GM23248 (cell line): ENCODE measurements around the gene GSE1. TPM values are rescaled to one million over a fixed set of nuclear protein-coding genes. Genes with fewer than 3 reads are reported as not detected.

ENCODE experiments used
- DNase-seq: peaks from one replicate; pipeline ENCODE4 v3.0.0-alpha.2; 2015
- H2AFZ ChIP-seq: fragments of 200-600 bp; sonication (generic); 2 replicates; pipeline ENCODE4 v1.6.1; 2016; ENCODE audit warnings: antibody characterized with exemption
- H3F3A ChIP-seq: fragments of 200-600 bp; sonication (generic); 2 replicates; pipeline ENCODE4 v1.6.1; 2016; ENCODE audit warnings: mild to moderate bottlenecking, antibody characterized with exemption, mixed run types; ENCODE audit not compliant: insufficient read depth
- H3K27ac ChIP-seq: fragments of 200-600 bp; sonication (generic); 2 replicates; pipeline ENCODE4 v1.5.1; 2016; ENCODE audit warnings: mild to moderate bottlenecking
- H3K27me3 ChIP-seq: fragments of 200-600 bp; sonication (generic); replicated peaks from 2 replicates; pipeline ENCODE4 v1.6.1; 2016; ENCODE audit warnings: mild to moderate bottlenecking; ENCODE audit not compliant: insufficient read depth
- H3K36me3 ChIP-seq: fragments of 200-600 bp; sonication (generic); 2 replicates; pipeline ENCODE4 v1.6.1; 2016; ENCODE audit warnings: low read depth, mild to moderate bottlenecking
- H3K4me1 ChIP-seq: fragments of 200-600 bp; sonication (generic); 2 replicates; pipeline ENCODE4 v1.6.1; 2016; ENCODE audit warnings: mild to moderate bottlenecking; ENCODE audit not compliant: insufficient read depth
- H3K4me2 ChIP-seq: fragments of 200-600 bp; sonication (generic); one replicate; pipeline ENCODE4 v1.6.1; 2016; ENCODE audit warnings: mild to moderate bottlenecking; ENCODE audit not compliant: unreplicated experiment
- H3K4me3 ChIP-seq: fragments of 200-600 bp; sonication (generic); 2 replicates; pipeline ENCODE4 v1.5.1; 2016; ENCODE audit warnings: mild to moderate bottlenecking
- H3K79me2 ChIP-seq: fragments of 200-600 bp; sonication (generic); 2 replicates; pipeline ENCODE4 v1.6.1; 2016; ENCODE audit warnings: mild to moderate bottlenecking; ENCODE audit not compliant: insufficient read depth
- H3K9ac ChIP-seq: fragments of 200-600 bp; sonication (generic); 2 replicates; pipeline ENCODE4 v1.6.1; 2016; ENCODE audit warnings: mild to moderate bottlenecking
- H3K9me2 ChIP-seq: fragments of 200-600 bp; sonication (generic); 2 replicates; pipeline ENCODE4 v1.6.1; 2016; ENCODE audit warnings: mixed run types, mild to moderate bottlenecking, moderate library complexity; ENCODE audit not compliant: insufficient read depth
- H3K9me3 ChIP-seq: fragments of 200-600 bp; sonication (generic); one replicate; pipeline ENCODE4 v1.6.1; 2017; ENCODE audit warnings: low read depth
- H4K20me1 ChIP-seq: fragments of 200-600 bp; sonication (generic); 2 replicates; pipeline ENCODE4 v1.6.0; 2016; ENCODE audit not compliant: insufficient read depth
- EZH2 ChIP-seq: fragments of 200-600 bp; sonication (generic); IDR thresholded peaks from 2 replicates; pipeline ENCODE4 v1.6.1; 2018; ENCODE audit warnings: antibody characterized with exemption, mild to moderate bottlenecking; ENCODE audit not compliant: insufficient read depth, poor library complexity, severe bottlenecking
- EZH2phosphoT487 ChIP-seq: fragments of 200-600 bp; sonication (generic); IDR thresholded peaks from 2 replicates; pipeline ENCODE4 v1.6.1; 2018; ENCODE audit warnings: antibody characterized with exemption, moderate library complexity, mild to moderate bottlenecking, low read depth; ENCODE audit not compliant: insufficient read depth
- WGBS, 2 experiments: methylation state at CpG; one replicate each; pipeline ENCODE4 v1.1.6; 2015 to 2017; ENCODE audit warnings: low lambda C conversion rate in 2 of 2, low coverage in 1 of 2; ENCODE audit errors: missing lambda C conversion rate in 2 of 2; 5-methylcytosine and 5-hydroxymethylcytosine counted together
- in situ Hi-C: fragments of 300-500 bp; cut with MboI; formaldehyde crosslinking; loops from 2 replicates; pipeline ENCODE4 v1.15.0; 2020
- polyA plus RNA-seq: library from polyadenylated mRNA; unstranded; fragments of >200 nt; fragmentation: Nextera tagmentation; extraction: Ambion mirVana; gene quantifications from 2 replicates; pipeline ENCODE4 v1.2.1, GENCODE V29; 2016
- small RNA-seq: library from RNA; depleted of rRNA; stranded (forward); fragments of <200 nt; gene quantifications from one replicate; pipeline ENCODE3, GENCODE V24; 2014; ENCODE audit warnings: low read depth, low replicate concordance
- total RNA-seq: library from RNA; depleted of rRNA; stranded (reverse); fragments of >200 nt; shearing (Covaris generic); gene quantifications from 2 replicates; pipeline ENCODE4 v1.2.3, GENCODE V29; 2014; rRNA removed

The GSE1 gene
- total and polyA plus RNA-seq, 2 experiments from 2014 or later = 11.6 to 35.1 TPM

DNA sequence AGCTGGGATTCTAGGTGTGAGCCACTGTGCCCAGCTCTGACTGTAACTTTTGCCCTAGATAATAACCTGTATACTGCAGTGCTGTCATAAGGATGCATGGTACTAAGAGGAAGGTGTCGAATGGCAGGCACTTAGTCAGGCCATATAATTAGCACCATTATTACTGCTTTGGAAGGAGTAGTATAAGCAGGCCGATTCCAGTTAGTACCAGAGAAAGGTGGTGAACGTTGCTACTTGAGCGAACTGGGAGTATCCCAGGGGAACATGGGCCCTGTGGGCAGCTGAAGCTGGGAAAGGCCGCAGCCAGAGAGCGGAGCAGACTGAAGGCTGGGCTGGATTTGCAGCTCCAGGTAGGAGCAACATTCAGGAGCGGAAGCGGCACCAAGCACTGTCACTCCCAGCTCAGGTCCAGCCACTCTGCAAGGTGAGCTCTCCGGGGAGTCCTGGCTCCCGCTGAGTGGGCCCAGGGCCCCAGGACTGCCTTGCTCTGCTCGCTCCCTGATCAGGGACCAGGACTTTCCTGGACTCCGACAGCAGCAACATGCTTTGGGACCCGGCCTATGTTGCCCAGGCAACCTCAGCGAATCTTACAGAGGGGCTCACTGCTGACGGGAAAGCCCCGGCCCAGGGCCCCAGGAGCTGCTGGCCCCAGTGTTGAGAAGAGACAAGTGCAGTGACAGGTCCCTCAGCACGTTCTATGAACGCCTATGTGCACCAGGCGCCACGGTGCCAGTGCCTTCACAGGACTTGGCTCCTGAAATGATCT is 109.2 kb downstream of the GSE1 start:
- no peak for TF ChIP-seq EZH2
- no peak for TF ChIP-seq EZH2phosphoT487
- Histone ChIP-seq H3K27ac (no peak overlapping the region), H4K20me1 (no peaks in the 10 kb centered on the region), H3K9me3 (no peaks in the 10 kb centered on the region), H3K4me1 (no peaks in the 10 kb centered on the region), H2AFZ (no peak overlapping the region), H3K4me3 (no peak overlapping the region), H3K79me2 (no peaks in the 10 kb centered on the region), H3K9me2 (no peaks in the 10 kb centered on the region), H3K9ac (no peak overlapping the region), H3K36me3 (no peaks in the 10 kb centered on the region), H3K4me2 (no peak overlapping the region), H3K27me3 (no peaks in the 10 kb centered on the region), H3F3A (no peaks in the 10 kb centered on the region)
- WGBS, 2 experiments = 94 to 96% methylated on average over 20 of the region's 20 CpGs
- in situ Hi-C loops = no loop called here
- no peak for DNase-seq

DNA sequence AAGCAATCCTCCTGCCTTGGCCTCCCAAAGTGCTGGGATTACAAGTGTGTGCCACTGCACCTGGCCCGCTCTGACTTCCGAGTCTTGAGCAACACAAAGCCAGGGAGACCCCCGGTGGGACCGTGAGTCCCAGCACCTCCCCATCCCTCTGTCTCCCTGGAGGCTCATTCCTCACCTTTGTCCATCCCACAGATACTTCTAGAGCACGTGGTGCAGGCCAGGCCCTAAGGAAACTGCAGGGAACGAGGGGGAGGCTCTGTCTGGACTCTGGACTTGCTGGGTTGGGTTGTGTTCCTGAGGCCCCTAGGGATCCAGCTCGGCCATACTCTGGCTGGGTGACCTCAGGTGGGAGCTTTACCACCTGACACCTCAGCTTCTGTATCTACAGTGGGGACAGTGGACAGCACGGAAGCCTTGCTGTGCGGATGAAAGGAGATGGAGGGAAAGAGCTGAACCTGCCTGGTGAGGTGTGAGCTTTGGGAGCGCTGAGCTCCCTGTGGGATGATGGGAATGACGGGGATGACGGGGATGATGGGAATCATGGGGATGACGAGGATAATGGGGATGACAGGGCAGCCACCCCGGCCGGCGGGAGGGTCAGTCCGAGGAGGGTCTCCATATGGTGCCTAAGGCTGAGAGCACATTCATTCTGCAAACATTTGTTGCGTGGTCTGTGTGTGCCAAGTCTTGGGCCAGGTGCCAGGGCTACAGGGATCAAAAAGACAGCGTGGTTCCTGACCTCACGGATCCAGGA is 111.2 kb downstream of the GSE1 start:
- no peaks in the 10 kb centered on the region for H3K4me1 ChIP-seq
- 92 to 93% methylated on average over 20 of the region's 20 CpGs for WGBS, 2 experiments
- no peaks in the 10 kb centered on the region for H3K9me2 ChIP-seq
- H3K27ac ChIP-seq = no peak overlapping the region
- no peak overlapping the region for H3K4me3 ChIP-seq
- H3K4me2 ChIP-seq = no peak overlapping the region
- H4K20me1 ChIP-seq = no peaks in the 10 kb centered on the region
- H3F3A ChIP-seq = no peaks in the 10 kb centered on the region
- TF ChIP-seq EZH2phosphoT487 (no peak), EZH2 (no peak)
- in situ Hi-C loops = no loop called here
- no peak overlapping the region for H3K9ac ChIP-seq
- H3K79me2 ChIP-seq = no peaks in the 10 kb centered on the region
- H3K27me3 ChIP-seq = no peaks in the 10 kb centered on the region
- no peak for DNase-seq
- H2AFZ ChIP-seq = no peak overlapping the region
- H3K36me3 ChIP-seq = no peaks in the 10 kb centered on the region
- H3K9me3 ChIP-seq = no peaks in the 10 kb centered on the region

DNA sequence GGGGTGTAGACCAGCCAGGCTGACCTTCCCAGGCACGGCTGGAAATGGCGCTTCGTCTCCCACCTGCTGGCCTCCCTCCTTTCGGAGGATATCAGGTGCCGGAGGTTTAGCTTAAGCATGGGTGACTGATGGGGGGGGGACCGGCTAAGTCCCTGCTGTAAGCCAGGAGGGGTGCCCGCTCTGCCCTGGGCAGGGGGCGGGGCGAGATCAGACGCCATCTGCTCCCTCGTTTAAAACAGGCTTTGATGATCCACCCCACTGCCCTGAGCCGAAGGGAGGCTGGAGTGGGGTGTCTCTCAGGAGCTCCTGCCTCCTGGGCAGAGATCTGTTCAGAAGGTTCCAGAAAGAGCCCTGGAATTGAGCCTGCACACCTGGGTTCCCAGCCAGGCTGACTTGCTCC is 111.8 kb downstream of the GSE1 start:
- H3K9me2 ChIP-seq = no peaks in the 10 kb centered on the region
- WGBS, 2 experiments = 91 to 98% methylated on average over 11 to 12 of the region's 12 CpGs
- no peak overlapping the region for H3K27ac ChIP-seq
- in situ Hi-C loops = no loop called here
- no peaks in the 10 kb centered on the region for H3K4me1 ChIP-seq
- no peak overlapping the region for H3K4me3 ChIP-seq
- H2AFZ ChIP-seq = no peak overlapping the region
- H3K4me2 ChIP-seq = no peak overlapping the region
- no peaks in the 10 kb centered on the region for H3K79me2 ChIP-seq
- H3K9me3 ChIP-seq = no peaks in the 10 kb centered on the region
- no peak overlapping the region for H3K9ac ChIP-seq
- H3K36me3 ChIP-seq = no peaks in the 10 kb centered on the region
- no peak for DNase-seq
- no peaks in the 10 kb centered on the region for H3K27me3 ChIP-seq
- no peak for TF ChIP-seq EZH2
- no peak for TF ChIP-seq EZH2phosphoT487
- no peaks in the 10 kb centered on the region for H4K20me1 ChIP-seq
- no peaks in the 10 kb centered on the region for H3F3A ChIP-seq

Small RNA genes within 50 kb of the gene (small RNA-seq; reads per million reads assigned to genes)
- not detected for gene RN7SL381P

Other genes with a start within 250 kb of the GSE1 start
- 3.8 and 9.9 TPM in 2 replicates for gene GINS2, start 75.6 kb downstream of the GSE1 start, total RNA-seq
- 6.5 and 8.9 TPM in 2 replicates for gene GINS2, start 75.6 kb downstream of the GSE1 start, polyA plus RNA-seq
- gene C16orf74, start 137.8 kb downstream of the GSE1 start, total RNA-seq = 3.8 and 13.2 TPM in 2 replicates
- 6.5 and 7.0 TPM in 2 replicates for gene C16orf74, start 137.8 kb downstream of the GSE1 start, polyA plus RNA-seq
- gene EMC8, start 186.2 kb downstream of the GSE1 start, total RNA-seq = 35.2 and 44.1 TPM in 2 replicates
- 39.4 and 41.7 TPM in 2 replicates for gene EMC8, start 186.2 kb downstream of the GSE1 start, polyA plus RNA-seq
- 310 and 390 TPM in 2 replicates for gene COX4I1, start 186.4 kb downstream of the GSE1 start, total RNA-seq
- gene COX4I1, start 186.4 kb downstream of the GSE1 start, polyA plus RNA-seq = 564 and 566 TPM in 2 replicates